HG03196 (cell line): ENCODE data around the gene MMGT1.

ENCODE experiments used
- ATAC-seq: cut with Tn5 transposase; IDR thresholded peaks from one replicate; pipeline ENCODE4 v1.9.1; 2021; ENCODE audit not compliant: unreplicated experiment

MMGT1 gene

GRCh38 chrX:135973548-135974278 is at the start of gene MMGT1:
Gene MMGT1, minus strand, starts transcription at chrX:135973988. Its CDS starts 313 bp downstream, at chrX:135973675.
- ATAC-seq = peak; percentile 70

- peak; percentile 75 for ATAC-seq
Observed at GRCh38 chrX:136021903-136022302, 48.1 kb upstream of the MMGT1 start.

GRCh38 chrX:136021160-136021559 is 47.4 kb upstream of the MMGT1 start:
- ATAC-seq = peak; percentile 77

GRCh38 chrX:136019226-136019625 is 45.4 kb upstream of the MMGT1 start:
- no peak for ATAC-seq

GRCh38 chrX:136016881-136017280 is 43.1 kb upstream of the MMGT1 start:
- ATAC-seq = no peak

GRCh38 chrX:136015016-136015415 is 41.2 kb upstream of the MMGT1 start:
- no peak for ATAC-seq

GRCh38 chrX:135988245-135988644 is 14.5 kb upstream of the MMGT1 start:
- no peak for ATAC-seq

- no peak for ATAC-seq
Observed at GRCh38 chrX:135985973-135986310, 12.2 kb upstream of the MMGT1 start.

GRCh38 chrX:135985157-135985972 is 11.6 kb upstream of the MMGT1 start, which contains the start of gene SLC9A6:
Gene SLC9A6, plus strand, starts transcription at chrX:135985435. Its CDS starts 224 bp downstream, at chrX:135985659.
- peak; percentile 81 for ATAC-seq

GRCh38 chrX:135984791-135985156 is 11.0 kb upstream of the MMGT1 start:
- ATAC-seq = no peak

GRCh38 chrX:135984256-135984655 is 10.5 kb upstream of the MMGT1 start:
- no peak for ATAC-seq

- ATAC-seq = no peak
Observed at GRCh38 chrX:135982860-135983259, 9.1 kb upstream of the MMGT1 start.

- no peak for ATAC-seq
Observed at GRCh38 chrX:135981668-135982067, 7.9 kb upstream of the MMGT1 start.

- no peak for ATAC-seq
Observed at GRCh38 chrX:135981010-135981409, 7.2 kb upstream of the MMGT1 start.

GRCh38 chrX:135977611-135978010 is 3.8 kb upstream of the MMGT1 start:
- no peak for ATAC-seq

- no peak for ATAC-seq
Observed at GRCh38 chrX:135975421-135975820, 1.6 kb upstream of the MMGT1 start.

GRCh38 chrX:135974279-135974856 is 580 bp upstream of the MMGT1 start:
- ATAC-seq = no peak

GRCh38 chrX:135973025-135973547 is 702 bp downstream of the MMGT1 start:
- ATAC-seq = peak; percentile 21

GRCh38 chrX:135951291-135951690 is 22.5 kb downstream of the MMGT1 start:
- ATAC-seq = no peak

- no peak for ATAC-seq
Observed at GRCh38 chrX:135944486-135944885, 29.3 kb downstream of the MMGT1 start.

GRCh38 chrX:135931644-135932487 is 41.9 kb downstream of the MMGT1 start:
- ATAC-seq = no peak
